Testis (tissue), 2 donors: ENCODE measurements around the gene CDC123.

ENCODE experiments used
- POLR2A ChIP-seq: fragments of 450-650 bp; IDR thresholded peaks from one replicate; pipeline ENCODE4 v1.6.1; 2017; ENCODE audit warnings: antibody characterized with exemption, mild to moderate bottlenecking, moderate library complexity
- TF ChIP-seq, protein P1 (sequence below), 3 experiments: fragments of 450-650 bp in 2 of 3; fragments of 200-600 bp in 1 of 3; sonication (generic) in 1 of 3; IDR thresholded peaks; one replicate each; pipeline ENCODE4 v1.5.1; 2016 to 2019; ENCODE audit warnings: antibody characterized with exemption in 3 of 3, mild to moderate bottlenecking in 2 of 3, moderate library complexity in 1 of 3

- TF ChIP-seq, protein P1, sequence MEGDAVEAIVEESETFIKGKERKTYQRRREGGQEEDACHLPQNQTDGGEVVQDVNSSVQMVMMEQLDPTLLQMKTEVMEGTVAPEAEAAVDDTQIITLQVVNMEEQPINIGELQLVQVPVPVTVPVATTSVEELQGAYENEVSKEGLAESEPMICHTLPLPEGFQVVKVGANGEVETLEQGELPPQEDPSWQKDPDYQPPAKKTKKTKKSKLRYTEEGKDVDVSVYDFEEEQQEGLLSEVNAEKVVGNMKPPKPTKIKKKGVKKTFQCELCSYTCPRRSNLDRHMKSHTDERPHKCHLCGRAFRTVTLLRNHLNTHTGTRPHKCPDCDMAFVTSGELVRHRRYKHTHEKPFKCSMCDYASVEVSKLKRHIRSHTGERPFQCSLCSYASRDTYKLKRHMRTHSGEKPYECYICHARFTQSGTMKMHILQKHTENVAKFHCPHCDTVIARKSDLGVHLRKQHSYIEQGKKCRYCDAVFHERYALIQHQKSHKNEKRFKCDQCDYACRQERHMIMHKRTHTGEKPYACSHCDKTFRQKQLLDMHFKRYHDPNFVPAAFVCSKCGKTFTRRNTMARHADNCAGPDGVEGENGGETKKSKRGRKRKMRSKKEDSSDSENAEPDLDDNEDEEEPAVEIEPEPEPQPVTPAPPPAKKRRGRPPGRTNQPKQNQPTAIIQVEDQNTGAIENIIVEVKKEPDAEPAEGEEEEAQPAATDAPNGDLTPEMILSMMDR (IDR thresholded peaks at IDR 0.05): no peak
- TF ChIP-seq POLR2A: no peak
Measured at GRCh38 chr10:12194752-12195271, 1.2 kb upstream of the CDC123 start.
